ENCODE results near the gene TRMT10A.

Gene TRMT10A

DNA sequence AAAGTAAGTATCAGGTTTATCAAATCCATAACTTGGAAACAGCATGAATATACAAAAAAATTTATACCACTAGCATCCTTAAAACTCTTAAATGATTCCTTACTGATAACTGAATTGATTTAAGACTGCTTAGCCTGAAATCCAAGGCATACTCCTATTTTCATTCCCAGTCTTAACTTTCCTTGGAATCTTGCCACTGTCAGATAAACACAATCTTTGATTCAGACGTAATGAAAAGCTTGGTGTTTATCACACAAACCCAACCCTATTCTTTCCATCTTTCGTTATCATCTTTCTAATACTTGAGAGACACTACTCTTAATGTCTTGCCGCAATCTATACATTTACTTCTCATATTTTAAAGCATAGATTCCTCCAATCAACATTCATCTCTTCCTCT is 33.9 kb downstream of the TRMT10A start:
- DNase-seq (no peak), ATAC-seq (replicated peaks) (no peak)
- Mint-ChIP-seq H3K36me3 (ENCODE audit: insufficient read depth) (no peaks in the 10 kb centered on the region), H3K27me3 (peaks cover 41 to 50% of the 10 kb centered on the region in 2 donors), H3K4me1 (ENCODE audit: low read depth in 2 of 2) (no peaks in the 10 kb centered on the region), H3K27ac (no peak overlapping the region), H3K4me3 (no peak overlapping the region), H3K9me3 (no peaks in the 10 kb centered on the region)

DNA sequence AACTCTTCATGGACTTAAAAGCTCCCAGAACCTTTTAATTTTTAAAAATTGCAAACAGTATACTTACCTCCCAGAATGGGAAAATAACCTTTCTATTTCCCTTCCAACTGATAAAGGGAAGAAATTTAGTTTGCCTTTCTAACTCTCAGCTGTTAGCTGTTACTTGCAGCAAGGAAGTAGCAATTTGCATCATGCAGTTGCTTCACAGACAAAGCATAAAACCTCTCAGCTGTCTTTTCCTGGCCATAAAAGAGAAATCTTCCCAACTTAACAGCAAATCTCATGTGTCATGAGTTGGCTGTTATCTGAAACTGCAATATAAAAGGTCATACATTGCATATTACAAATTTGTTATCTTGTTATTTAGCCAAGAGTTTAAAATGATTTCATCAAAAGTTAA is 34.6 kb downstream of the TRMT10A start:
- Mint-ChIP-seq H3K4me3 (no peak overlapping the region), H3K36me3 (ENCODE audit: insufficient read depth) (no peaks in the 10 kb centered on the region), H3K9me3 (no peaks in the 10 kb centered on the region), H3K4me1 (ENCODE audit: low read depth in 2 of 2) (no peaks in the 10 kb centered on the region), H3K27me3 (peaks cover 45 to 48% of the 10 kb centered on the region in 2 donors), H3K27ac (no peak overlapping the region)
- DNase-seq (no peak), ATAC-seq (replicated peaks) (no peak)

GRCh38 chr4:99518601-99519295 is 45.1 kb downstream of the TRMT10A start:
- Mint-ChIP-seq H3K9me3 (peaks cover 0 to 2% of the 10 kb centered on the region in 2 donors), H3K27me3 (peaks cover 19 to 24% of the 10 kb centered on the region in 2 donors), H3K4me3 (no peak overlapping the region), H3K36me3 (ENCODE audit: insufficient read depth) (no peaks in the 10 kb centered on the region), H3K4me1 (ENCODE audit: low read depth in 2 of 2) (no peaks in the 10 kb centered on the region), H3K27ac (no peak overlapping the region)
- ATAC-seq (replicated peaks), result no peak
- no peak for DNase-seq

- Mint-ChIP-seq H3K36me3 (ENCODE audit: insufficient read depth) (no peaks in the 10 kb centered on the region), H3K9me3 (peaks cover 0 to 2% of the 10 kb centered on the region in 2 donors), H3K27me3 (peaks cover 38 to 42% of the 10 kb centered on the region in 2 donors), H3K4me1 (ENCODE audit: low read depth in 2 of 2) (peaks cover 0 to 12% of the 10 kb centered on the region in 2 donors), H3K4me3 (no peak within 1 kb of the TSS), H3K27ac (no peak within 1 kb of the TSS)
- DNase-seq (no peak), ATAC-seq (replicated peaks) (no peak)
Observed at GRCh38 chr4:99510721-99511120, 53.1 kb downstream of the TRMT10A start, which contains the start of gene C4orf17. TSS of gene C4orf17 (plus strand) at chr4:99511021. CDS start at chr4:99513082, 2,061 bp downstream.

DNA sequence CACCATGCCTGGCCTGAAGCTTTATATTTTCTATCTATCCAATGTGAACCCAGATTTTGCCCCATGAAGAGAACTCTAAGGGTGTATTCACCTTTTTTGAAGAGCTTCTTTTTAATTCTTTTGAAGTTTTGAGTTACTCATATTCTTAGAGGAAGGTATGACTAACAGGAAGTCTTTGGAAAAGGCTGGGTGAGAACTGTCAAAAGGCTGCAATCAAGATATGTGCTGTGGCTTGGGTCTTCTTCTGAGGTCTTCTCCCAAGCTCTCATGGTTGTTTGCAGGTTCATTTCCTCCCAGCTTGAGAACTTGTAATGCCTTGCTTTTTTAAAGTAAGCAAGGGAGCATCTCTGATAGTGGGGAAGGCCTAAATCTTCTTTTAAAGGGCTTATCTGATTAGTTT is 56.1 kb downstream of the TRMT10A start:
- no peak for ATAC-seq (replicated peaks)
- H3K4me1 Mint-ChIP-seq (ENCODE audit: low read depth in 2 of 2), result peaks cover 0 to 12% of the 10 kb centered on the region in 2 donors
- peak overlapping the region in 1 of 2 donors; percentile 0 for H3K27ac Mint-ChIP-seq
- DNase-seq, result no peak
- no peaks in the 10 kb centered on the region for H3K36me3 Mint-ChIP-seq (ENCODE audit: insufficient read depth)
- H3K9me3 Mint-ChIP-seq, result no peaks in the 10 kb centered on the region
- H3K27me3 Mint-ChIP-seq, result peaks cover 28 to 32% of the 10 kb centered on the region in 2 donors
- no peak overlapping the region for H3K4me3 Mint-ChIP-seq

- Mint-ChIP-seq H3K36me3 (ENCODE audit: insufficient read depth) (no peaks in the 10 kb centered on the region), H3K27ac (no peak overlapping the region), H3K27me3 (peaks cover 28 to 30% of the 10 kb centered on the region in 2 donors), H3K4me3 (no peak overlapping the region), H3K4me1 (ENCODE audit: low read depth in 2 of 2) (peaks cover 0 to 12% of the 10 kb centered on the region in 2 donors), H3K9me3 (no peaks in the 10 kb centered on the region)
- no peak for DNase-seq
- ATAC-seq (replicated peaks), result no peak
Observed at GRCh38 chr4:99507349-99507748, 56.5 kb downstream of the TRMT10A start.

GRCh38 chr4:99506781-99507180 is 57.1 kb downstream of the TRMT10A start:
- H3K4me1 Mint-ChIP-seq (ENCODE audit: low read depth in 2 of 2), result peaks cover 0 to 12% of the 10 kb centered on the region in 2 donors
- DNase-seq (no peak), ATAC-seq (replicated peaks) (no peak)
- no peaks in the 10 kb centered on the region for H3K9me3 Mint-ChIP-seq
- no peak overlapping the region for H3K27ac Mint-ChIP-seq
- H3K27me3 Mint-ChIP-seq, result peaks cover 26 to 30% of the 10 kb centered on the region in 2 donors
- H3K4me3 Mint-ChIP-seq, result no peak overlapping the region
- H3K36me3 Mint-ChIP-seq (ENCODE audit: insufficient read depth), result no peaks in the 10 kb centered on the region

- ATAC-seq (replicated peaks) (no peak), DNase-seq (no peak)
- Mint-ChIP-seq H3K4me1 (ENCODE audit: low read depth in 2 of 2) (peaks cover 0 to 12% of the 10 kb centered on the region in 2 donors), H3K9me3 (no peaks in the 10 kb centered on the region), H3K27me3 (peaks cover 14 to 23% of the 10 kb centered on the region in 2 donors), H3K27ac (no peak overlapping the region), H3K36me3 (ENCODE audit: insufficient read depth) (no peaks in the 10 kb centered on the region), H3K4me3 (no peak overlapping the region)
Observed at GRCh38 chr4:99504804-99505502, 58.9 kb downstream of the TRMT10A start.

Data from effector memory CD8-positive, alpha-beta T cell (primary cell).